Activated T-cell treated with anti-CD3 and anti-CD28 coated beads, Interleukin-2, amount 50 U/mL, for 24 hours (primary cell): ENCODE results near the gene ANP32B.
"Not testable (repeated sequence)": the region's sequence is repeated elsewhere in the genome, so short reads cannot be mapped to it uniquely, and the experiment has no call there.

Experiments
- DNase-seq: peaks from one replicate; pipeline ENCODE4 v3.0.0-alpha.2; 2020
- H3K27ac Mint-ChIP-seq: 2 replicates; pipeline ENCODE4 v1.8.0; 2020; ENCODE audit warnings: mild to moderate bottlenecking, mixed read lengths
- H3K27me3 Mint-ChIP-seq: 2 replicates; pipeline ENCODE4 v1.8.0; 2020; ENCODE audit warnings: mixed read lengths
- H3K36me3 Mint-ChIP-seq: 2 replicates; pipeline ENCODE4 v1.8.0; 2020; ENCODE audit warnings: low read depth, mixed read lengths
- H3K4me1 Mint-ChIP-seq: 2 replicates; pipeline ENCODE4 v1.8.0; 2020; ENCODE audit warnings: low read depth, mixed read lengths
- H3K4me3 Mint-ChIP-seq: 2 replicates; pipeline ENCODE4 v1.8.0; 2020; ENCODE audit warnings: mild to moderate bottlenecking, moderate library complexity, mixed read lengths
- H3K9me3 Mint-ChIP-seq: 2 replicates; pipeline ENCODE4 v1.8.0; 2020; ENCODE audit warnings: mixed read lengths

The ANP32B gene

GRCh38 chr9:97982683-97983588, at the start of gene ANP32B:
Gene ANP32B (plus strand): TSS chr9:97983341. CDS start chr9:97983556, 215 bp downstream.
- H3K9me3 Mint-ChIP-seq = no peaks in the 10 kb centered on the region
- peaks cover 33% of the 10 kb centered on the region for H3K36me3 Mint-ChIP-seq
- peak within 1 kb of the TSS; percentile 94 for H3K27ac Mint-ChIP-seq
- H3K4me3 Mint-ChIP-seq = peak within 1 kb of the TSS; percentile 84
- peaks cover 49% of the 10 kb centered on the region for H3K4me1 Mint-ChIP-seq
- peak; percentile 98 for DNase-seq
- H3K27me3 Mint-ChIP-seq = no peaks in the 10 kb centered on the region

GRCh38 chr9:97934321-97935115, 48.6 kb upstream of the ANP32B start:
- H3K4me3 Mint-ChIP-seq = no peak overlapping the region
- DNase-seq = no peak
- no peaks in the 10 kb centered on the region for H3K9me3 Mint-ChIP-seq
- no peaks in the 10 kb centered on the region for H3K36me3 Mint-ChIP-seq
- H3K27me3 Mint-ChIP-seq = no peaks in the 10 kb centered on the region
- H3K4me1 Mint-ChIP-seq = peaks cover 65% of the 10 kb centered on the region
- no peak overlapping the region for H3K27ac Mint-ChIP-seq

- no peak overlapping the region for H3K27ac Mint-ChIP-seq
- H3K36me3 Mint-ChIP-seq = no peaks in the 10 kb centered on the region
- H3K4me3 Mint-ChIP-seq = no peak overlapping the region
- H3K27me3 Mint-ChIP-seq = no peaks in the 10 kb centered on the region
- DNase-seq = no peak
- H3K4me1 Mint-ChIP-seq = peaks cover 57% of the 10 kb centered on the region
- H3K9me3 Mint-ChIP-seq = no peaks in the 10 kb centered on the region
Observed at GRCh38 chr9:97935276-97935675, 47.9 kb upstream of the ANP32B start.

- Mint-ChIP-seq H3K4me3 (no peak overlapping the region), H3K27me3 (no peaks in the 10 kb centered on the region), H3K36me3 (no peaks in the 10 kb centered on the region), H3K9me3 (no peaks in the 10 kb centered on the region), H3K27ac (no peak overlapping the region), H3K4me1 (peaks cover 42% of the 10 kb centered on the region)
- no peak for DNase-seq
Observed at GRCh38 chr9:97936998-97937397, 46.1 kb upstream of the ANP32B start.

GRCh38 chr9:97938081-97938644, 45.0 kb upstream of the ANP32B start, which contains the start of gene HEMGN:
Gene HEMGN (minus strand): TSS chr9:97938172. CDS start chr9:97938136, 36 bp downstream.
- peak within 1 kb of the TSS; percentile 35 for H3K4me3 Mint-ChIP-seq
- H3K9me3 Mint-ChIP-seq = no peaks in the 10 kb centered on the region
- no peaks in the 10 kb centered on the region for H3K36me3 Mint-ChIP-seq
- H3K27me3 Mint-ChIP-seq = no peaks in the 10 kb centered on the region
- H3K4me1 Mint-ChIP-seq = peaks cover 38% of the 10 kb centered on the region
- DNase-seq = peak; percentile 52
- peak within 1 kb of the TSS; percentile 90 for H3K27ac Mint-ChIP-seq

GRCh38 chr9:97940233-97940632, 42.9 kb upstream of the ANP32B start:
- Mint-ChIP-seq H3K9me3 (no peaks in the 10 kb centered on the region), H3K4me1 (peaks cover 28% of the 10 kb centered on the region), H3K36me3 (no peaks in the 10 kb centered on the region), H3K27me3 (no peaks in the 10 kb centered on the region), H3K4me3 (no peak overlapping the region), H3K27ac (no peak overlapping the region)
- DNase-seq = no peak

GRCh38 chr9:97940741-97941140, 42.4 kb upstream of the ANP32B start:
- no peak for DNase-seq
- peaks cover 23% of the 10 kb centered on the region for H3K4me1 Mint-ChIP-seq
- H3K27ac Mint-ChIP-seq = no peak overlapping the region
- H3K36me3 Mint-ChIP-seq = no peaks in the 10 kb centered on the region
- H3K27me3 Mint-ChIP-seq = no peaks in the 10 kb centered on the region
- H3K4me3 Mint-ChIP-seq = no peak overlapping the region
- H3K9me3 Mint-ChIP-seq = no peaks in the 10 kb centered on the region

GRCh38 chr9:97941323-97941722, 41.8 kb upstream of the ANP32B start:
- Mint-ChIP-seq H3K27ac (no peak overlapping the region), H3K4me1 (peaks cover 19% of the 10 kb centered on the region)

GRCh38 chr9:97943308-97943855, 39.8 kb upstream of the ANP32B start:
- Mint-ChIP-seq H3K36me3 (no peaks in the 10 kb centered on the region), H3K27ac (no peak overlapping the region), H3K27me3 (no peaks in the 10 kb centered on the region)

More at GRCh38 chr9:97941323-97941722, 41.8 kb upstream of the ANP32B start:
- no peak overlapping the region for H3K4me3 Mint-ChIP-seq
- H3K27me3 Mint-ChIP-seq = no peaks in the 10 kb centered on the region
- no peaks in the 10 kb centered on the region for H3K36me3 Mint-ChIP-seq
- no peaks in the 10 kb centered on the region for H3K9me3 Mint-ChIP-seq
- DNase-seq = no peak

GRCh38 chr9:97944612-97945011, 38.5 kb upstream of the ANP32B start:
- Mint-ChIP-seq H3K4me1 (no peaks in the 10 kb centered on the region), H3K36me3 (no peaks in the 10 kb centered on the region), H3K27ac (no peak overlapping the region), H3K4me3 (no peak overlapping the region), H3K9me3 (no peaks in the 10 kb centered on the region), H3K27me3 (no peaks in the 10 kb centered on the region)
- no peak for DNase-seq

More at GRCh38 chr9:97943308-97943855, 39.8 kb upstream of the ANP32B start:
- Mint-ChIP-seq H3K4me3 (no peak overlapping the region), H3K4me1 (peaks cover 8% of the 10 kb centered on the region), H3K9me3 (no peaks in the 10 kb centered on the region)
- DNase-seq = no peak

- H3K4me1 Mint-ChIP-seq, H3K36me3 Mint-ChIP-seq, H3K27ac Mint-ChIP-seq, DNase-seq, H3K4me3 Mint-ChIP-seq, H3K9me3 Mint-ChIP-seq, H3K27me3 Mint-ChIP-seq: not testable (repeated sequence)
Observed at GRCh38 chr9:97945470-97945869, 37.7 kb upstream of the ANP32B start.

GRCh38 chr9:97947094-97947493, 36.0 kb upstream of the ANP32B start:
- H3K9me3 Mint-ChIP-seq, H3K4me3 Mint-ChIP-seq, DNase-seq, H3K27ac Mint-ChIP-seq, H3K27me3 Mint-ChIP-seq, H3K36me3 Mint-ChIP-seq, H3K4me1 Mint-ChIP-seq: not testable (repeated sequence)

GRCh38 chr9:97950873-97951272, 32.3 kb upstream of the ANP32B start:
- not testable (repeated sequence) for H3K9me3 Mint-ChIP-seq, H3K27ac Mint-ChIP-seq, H3K27me3 Mint-ChIP-seq, DNase-seq, H3K4me1 Mint-ChIP-seq, H3K4me3 Mint-ChIP-seq, H3K36me3 Mint-ChIP-seq

GRCh38 chr9:97954550-97954989, 28.6 kb upstream of the ANP32B start:
- H3K27me3 Mint-ChIP-seq = no peaks in the 10 kb centered on the region
- H3K4me1 Mint-ChIP-seq = peaks cover 16% of the 10 kb centered on the region
- H3K36me3 Mint-ChIP-seq = no peaks in the 10 kb centered on the region
- no peak overlapping the region for H3K4me3 Mint-ChIP-seq
- DNase-seq = peak; percentile 50
- no peak overlapping the region for H3K27ac Mint-ChIP-seq
- H3K9me3 Mint-ChIP-seq = no peaks in the 10 kb centered on the region
